WTC11 (cell line): ENCODE results near the gene WRAP73. TPM values are rescaled to one million over a fixed set of nuclear protein-coding genes. Genes with fewer than 3 reads are reported as not detected.

Experiments
- ATAC-seq: fragments of 200-7000 bp; cut with Tn5 transposase; 2 replicates; pipeline ENCODE4 v1.10.0; 2021; ENCODE audit warnings: mild to moderate bottlenecking, moderate library complexity
- CTCF ChIA-PET: fragments of 300-600 bp; sonication (Branson Sonifier 250); formaldehyde crosslinking; loops from one replicate; lab custom pipeline; 2021; ENCODE audit warnings: antibody characterized with exemption; lab: Charles Lee
- POLR2A ChIA-PET: fragments of 350-600 bp; sonication (Branson Sonifier 250); formaldehyde crosslinking; loops from one replicate; lab custom pipeline; 2021; ENCODE audit warnings: antibody characterized with exemption; lab: Charles Lee
- DNase-seq: peaks from one replicate; pipeline ENCODE4 v3.0.0; 2021; ENCODE audit warnings: low spot score
- H3K27ac Mint-ChIP-seq: 2 replicates; pipeline ENCODE4 v1.8.0; 2021; ENCODE audit warnings: mixed read lengths
- H3K27me3 Mint-ChIP-seq: 2 replicates; pipeline ENCODE4 v1.8.0; 2021; ENCODE audit warnings: low read depth, mild to moderate bottlenecking, moderate library complexity, mixed read lengths
- H3K36me3 Mint-ChIP-seq: 2 replicates; pipeline ENCODE4 v1.8.0; 2021; ENCODE audit warnings: mixed read lengths
- H3K4me1 Mint-ChIP-seq: 2 replicates; pipeline ENCODE4 v1.8.0; 2022; ENCODE audit warnings: mixed read lengths
- H3K4me3 Mint-ChIP-seq: 2 replicates; pipeline ENCODE4 v1.8.0; 2021; ENCODE audit warnings: mild to moderate bottlenecking, moderate library complexity, mixed read lengths
- H3K9me3 Mint-ChIP-seq: 2 replicates; pipeline ENCODE4 v1.8.0; 2021; ENCODE audit warnings: mixed read lengths
- EMX1 ChIP-seq: fragments of 250-450 bp; sonication (Bioruptor Pico); IDR thresholded peaks from 2 replicates; pipeline ENCODE4 v1.8.0; 2021; ENCODE audit warnings: mild to moderate bottlenecking
- FOXJ3 ChIP-seq: sonication (generic); formaldehyde crosslinking; IDR thresholded peaks from 2 replicates; pipeline ENCODE4 v1.9.0; 2021; ENCODE audit warnings: missing genetic modification reagents, mild to moderate bottlenecking, borderline replicate concordance
- GTF2I ChIP-seq: fragments of 250-450 bp; sonication (Bioruptor Pico); conservative IDR thresholded peaks from 2 replicates; pipeline ENCODE4 v1.4.0; 2021; ENCODE audit warnings: mild to moderate bottlenecking
- IRF2 ChIP-seq: sonication (generic); formaldehyde crosslinking; IDR thresholded peaks from 2 replicates; pipeline ENCODE4 v1.8.0; 2022; ENCODE audit warnings: low read depth, missing genetic modification reagents, borderline replicate concordance
- NFE2L1 ChIP-seq: sonication (generic); formaldehyde crosslinking; IDR thresholded peaks from 2 replicates; pipeline ENCODE4 v1.8.1; 2023; ENCODE audit warnings: missing genetic modification reagents
- RELA ChIP-seq: sonication (generic); formaldehyde crosslinking; IDR thresholded peaks from 2 replicates; pipeline ENCODE4 v1.8.1; 2022; ENCODE audit warnings: missing genetic modification reagents, mild to moderate bottlenecking, borderline replicate concordance
- RORB ChIP-seq: fragments of 250-450 bp; sonication (Bioruptor Pico); IDR thresholded peaks from 2 replicates; pipeline ENCODE4 v1.9.0; 2021; ENCODE audit warnings: mild to moderate bottlenecking
- SMAD4 ChIP-seq: sonication (generic); formaldehyde crosslinking; IDR thresholded peaks from 2 replicates; pipeline ENCODE4 v1.8.0; 2022; ENCODE audit warnings: mild to moderate bottlenecking, missing genetic modification reagents
- SOX15 ChIP-seq: fragments of 250-450 bp; sonication (Bioruptor Pico); IDR thresholded peaks from 2 replicates; pipeline ENCODE4 v1.9.0; 2021; ENCODE audit warnings: mild to moderate bottlenecking
- TCF7 ChIP-seq: sonication (generic); formaldehyde crosslinking; IDR thresholded peaks from 2 replicates; pipeline ENCODE4 v1.8.0; 2022; ENCODE audit warnings: mild to moderate bottlenecking, low read depth, missing genetic modification reagents, moderate library complexity
- TEAD1 ChIP-seq: sonication (generic); formaldehyde crosslinking; IDR thresholded peaks from 2 replicates; pipeline ENCODE4 v1.8.0; 2022; ENCODE audit warnings: mild to moderate bottlenecking, missing genetic modification reagents
- TP53 ChIP-seq: sonication (generic); formaldehyde crosslinking; IDR thresholded peaks from 2 replicates; pipeline ENCODE4 v1.8.1; 2023; ENCODE audit warnings: mild to moderate bottlenecking, missing genetic modification reagents
- USF1 ChIP-seq: sonication (generic); formaldehyde crosslinking; IDR thresholded peaks from 2 replicates; pipeline ENCODE4 v1.8.0; 2022; ENCODE audit warnings: mild to moderate bottlenecking, missing genetic modification reagents
- ZNF121 ChIP-seq: sonication (generic); formaldehyde crosslinking; IDR thresholded peaks from 2 replicates; pipeline ENCODE4 v1.8.0; 2023; ENCODE audit warnings: missing genetic modification reagents
- ZNF416 ChIP-seq: fragments of 250-450 bp; sonication (Bioruptor Pico); IDR thresholded peaks from 2 replicates; pipeline ENCODE4 v1.9.0; 2021; ENCODE audit warnings: mild to moderate bottlenecking, inconsistent platforms
- ZNF425 ChIP-seq: fragments of 250-450 bp; sonication (Bioruptor Pico); conservative IDR thresholded peaks from 2 replicates; pipeline ENCODE4 v1.9.0; 2021; ENCODE audit warnings: mild to moderate bottlenecking
- total RNA-seq: library from RNA; stranded (reverse); gene quantifications from 3 replicates; pipeline ENCODE4 v1.2.3, GENCODE V29; 2021
- TF ChIP-seq, protein P1 (sequence below): sonication (generic); formaldehyde crosslinking; IDR thresholded peaks from 2 replicates; pipeline ENCODE4 v1.8.1; 2022; ENCODE audit warnings: missing genetic modification reagents, borderline replicate concordance
- TF ChIP-seq, protein P2 (sequence below): fragments of 250-450 bp; sonication (Bioruptor Pico); IDR thresholded peaks from 2 replicates; pipeline ENCODE4 v2.1.2; 2022; ENCODE audit warnings: mild to moderate bottlenecking, moderate library complexity
- TF ChIP-seq, protein P3 (sequence below): sonication (generic); formaldehyde crosslinking; IDR thresholded peaks from 2 replicates; pipeline ENCODE4 v1.8.0; 2022; ENCODE audit warnings: mild to moderate bottlenecking, missing genetic modification reagents
- TF ChIP-seq, protein P4 (sequence below): sonication (generic); formaldehyde crosslinking; IDR thresholded peaks from 2 replicates; pipeline ENCODE4 v1.8.0; 2023; ENCODE audit warnings: missing genetic modification reagents
- TF ChIP-seq, protein P5 (sequence below): fragments of 250-450 bp; sonication (Bioruptor Pico); IDR thresholded peaks from 2 replicates; pipeline ENCODE4 v1.9.0; 2021; ENCODE audit warnings: mild to moderate bottlenecking
- TF ChIP-seq, protein P6 (sequence below): sonication (generic); formaldehyde crosslinking; IDR thresholded peaks from 2 replicates; pipeline ENCODE4 v1.8.0; 2022; ENCODE audit warnings: missing genetic modification reagents

The WRAP73 gene
- total RNA-seq, 1 experiment from 2014 or later: 39.2 TPM

GRCh38 chr1:3664700-3665375 is 14.9 kb upstream of the WRAP73 start (continued):
- TF ChIP-seq, protein P1, sequence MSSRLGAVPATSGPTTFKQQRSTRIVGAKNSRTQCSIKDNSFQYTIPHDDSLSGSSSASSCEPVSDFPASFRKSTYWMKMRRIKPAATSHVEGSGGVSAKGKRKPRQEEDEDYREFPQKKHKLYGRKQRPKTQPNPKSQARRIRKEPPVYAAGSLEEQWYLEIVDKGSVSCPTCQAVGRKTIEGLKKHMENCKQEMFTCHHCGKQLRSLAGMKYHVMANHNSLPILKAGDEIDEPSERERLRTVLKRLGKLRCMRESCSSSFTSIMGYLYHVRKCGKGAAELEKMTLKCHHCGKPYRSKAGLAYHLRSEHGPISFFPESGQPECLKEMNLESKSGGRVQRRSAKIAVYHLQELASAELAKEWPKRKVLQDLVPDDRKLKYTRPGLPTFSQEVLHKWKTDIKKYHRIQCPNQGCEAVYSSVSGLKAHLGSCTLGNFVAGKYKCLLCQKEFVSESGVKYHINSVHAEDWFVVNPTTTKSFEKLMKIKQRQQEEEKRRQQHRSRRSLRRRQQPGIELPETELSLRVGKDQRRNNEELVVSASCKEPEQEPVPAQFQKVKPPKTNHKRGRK (CRISPR knock-in tag): no peak
- TF ChIP-seq TEAD1 (CRISPR knock-in tag) (no peak), ZNF425 (no peak), IRF2 (no peak), SOX15 (no peak), USF1 (no peak), GTF2I (no peak), EMX1 (CRISPR knock-in tag) (no peak), SMAD4 (CRISPR knock-in tag) (no peak)
- TF ChIP-seq, protein P2, sequence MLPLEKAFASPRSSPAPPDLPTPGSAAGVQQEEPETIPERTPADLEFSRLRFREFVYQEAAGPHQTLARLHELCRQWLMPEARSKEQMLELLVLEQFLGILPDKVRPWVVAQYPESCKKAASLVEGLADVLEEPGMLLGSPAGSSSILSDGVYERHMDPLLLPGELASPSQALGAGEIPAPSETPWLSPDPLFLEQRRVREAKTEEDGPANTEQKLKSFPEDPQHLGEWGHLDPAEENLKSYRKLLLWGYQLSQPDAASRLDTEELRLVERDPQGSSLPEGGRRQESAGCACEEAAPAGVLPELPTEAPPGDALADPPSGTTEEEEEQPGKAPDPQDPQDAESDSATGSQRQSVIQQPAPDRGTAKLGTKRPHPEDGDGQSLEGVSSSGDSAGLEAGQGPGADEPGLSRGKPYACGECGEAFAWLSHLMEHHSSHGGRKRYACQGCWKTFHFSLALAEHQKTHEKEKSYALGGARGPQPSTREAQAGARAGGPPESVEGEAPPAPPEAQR (CRISPR knock-in tag): no peak
- TF ChIP-seq, protein P3, sequence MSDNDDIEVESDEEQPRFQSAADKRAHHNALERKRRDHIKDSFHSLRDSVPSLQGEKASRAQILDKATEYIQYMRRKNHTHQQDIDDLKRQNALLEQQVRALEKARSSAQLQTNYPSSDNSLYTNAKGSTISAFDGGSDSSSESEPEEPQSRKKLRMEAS (CRISPR knock-in tag): no peak
- TF ChIP-seq, protein P4, sequence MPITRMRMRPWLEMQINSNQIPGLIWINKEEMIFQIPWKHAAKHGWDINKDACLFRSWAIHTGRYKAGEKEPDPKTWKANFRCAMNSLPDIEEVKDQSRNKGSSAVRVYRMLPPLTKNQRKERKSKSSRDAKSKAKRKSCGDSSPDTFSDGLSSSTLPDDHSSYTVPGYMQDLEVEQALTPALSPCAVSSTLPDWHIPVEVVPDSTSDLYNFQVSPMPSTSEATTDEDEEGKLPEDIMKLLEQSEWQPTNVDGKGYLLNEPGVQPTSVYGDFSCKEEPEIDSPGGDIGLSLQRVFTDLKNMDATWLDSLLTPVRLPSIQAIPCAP (CRISPR knock-in tag): no peak

DNA sequence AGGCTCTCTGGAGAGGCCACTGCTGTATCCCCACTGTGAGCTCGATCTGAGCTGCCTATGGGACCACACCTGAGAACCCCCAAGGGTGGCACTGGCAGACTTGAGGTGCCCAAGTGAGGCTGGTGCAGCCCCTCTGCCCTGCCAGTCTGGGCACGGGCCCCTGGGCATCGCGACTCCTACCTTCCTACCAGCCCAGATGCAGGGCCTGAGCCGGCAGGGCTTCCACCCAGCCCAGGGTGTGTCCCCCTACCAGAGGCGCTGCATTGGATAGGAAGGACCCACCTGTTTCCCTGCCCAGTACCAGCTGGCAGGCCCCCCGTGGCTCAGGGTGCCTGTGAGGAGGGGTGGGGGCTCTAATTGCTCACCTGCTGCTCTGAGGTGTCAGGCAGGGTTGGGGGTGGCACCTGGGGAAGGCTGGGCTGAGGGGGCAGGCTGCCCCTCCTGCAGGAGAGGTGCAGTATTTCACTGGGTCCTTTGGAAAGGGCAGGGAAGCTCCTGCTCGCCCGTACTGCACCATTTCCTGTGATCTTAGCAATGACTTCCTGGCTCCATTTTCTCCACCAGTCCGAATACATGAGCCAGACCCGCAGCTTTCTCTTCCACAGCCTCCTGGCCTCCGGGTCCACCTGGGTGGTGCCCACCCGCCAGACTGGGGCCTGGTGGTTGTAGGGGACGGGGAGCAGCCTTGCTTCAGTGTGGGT is 14.2 kb upstream of the WRAP73 start:
- DNase-seq: peak; percentile 13
- no peaks in the 10 kb centered on the region for H3K36me3 Mint-ChIP-seq
- TF ChIP-seq RELA (CRISPR knock-in tag) (no peak), NFE2L1 (CRISPR knock-in tag) (no peak), ZNF416 (CRISPR knock-in tag) (no peak), ZNF121 (CRISPR knock-in tag) (no peak), TCF7 (CRISPR knock-in tag) (no peak), RORB (CRISPR knock-in tag) (no peak), TP53 (CRISPR knock-in tag) (no peak), FOXJ3 (no peak)
- TF ChIP-seq, protein P5, sequence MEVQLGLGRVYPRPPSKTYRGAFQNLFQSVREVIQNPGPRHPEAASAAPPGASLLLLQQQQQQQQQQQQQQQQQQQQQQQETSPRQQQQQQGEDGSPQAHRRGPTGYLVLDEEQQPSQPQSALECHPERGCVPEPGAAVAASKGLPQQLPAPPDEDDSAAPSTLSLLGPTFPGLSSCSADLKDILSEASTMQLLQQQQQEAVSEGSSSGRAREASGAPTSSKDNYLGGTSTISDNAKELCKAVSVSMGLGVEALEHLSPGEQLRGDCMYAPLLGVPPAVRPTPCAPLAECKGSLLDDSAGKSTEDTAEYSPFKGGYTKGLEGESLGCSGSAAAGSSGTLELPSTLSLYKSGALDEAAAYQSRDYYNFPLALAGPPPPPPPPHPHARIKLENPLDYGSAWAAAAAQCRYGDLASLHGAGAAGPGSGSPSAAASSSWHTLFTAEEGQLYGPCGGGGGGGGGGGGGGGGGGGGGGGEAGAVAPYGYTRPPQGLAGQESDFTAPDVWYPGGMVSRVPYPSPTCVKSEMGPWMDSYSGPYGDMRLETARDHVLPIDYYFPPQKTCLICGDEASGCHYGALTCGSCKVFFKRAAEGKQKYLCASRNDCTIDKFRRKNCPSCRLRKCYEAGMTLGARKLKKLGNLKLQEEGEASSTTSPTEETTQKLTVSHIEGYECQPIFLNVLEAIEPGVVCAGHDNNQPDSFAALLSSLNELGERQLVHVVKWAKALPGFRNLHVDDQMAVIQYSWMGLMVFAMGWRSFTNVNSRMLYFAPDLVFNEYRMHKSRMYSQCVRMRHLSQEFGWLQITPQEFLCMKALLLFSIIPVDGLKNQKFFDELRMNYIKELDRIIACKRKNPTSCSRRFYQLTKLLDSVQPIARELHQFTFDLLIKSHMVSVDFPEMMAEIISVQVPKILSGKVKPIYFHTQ: no peak
- TF ChIP-seq, protein P6, sequence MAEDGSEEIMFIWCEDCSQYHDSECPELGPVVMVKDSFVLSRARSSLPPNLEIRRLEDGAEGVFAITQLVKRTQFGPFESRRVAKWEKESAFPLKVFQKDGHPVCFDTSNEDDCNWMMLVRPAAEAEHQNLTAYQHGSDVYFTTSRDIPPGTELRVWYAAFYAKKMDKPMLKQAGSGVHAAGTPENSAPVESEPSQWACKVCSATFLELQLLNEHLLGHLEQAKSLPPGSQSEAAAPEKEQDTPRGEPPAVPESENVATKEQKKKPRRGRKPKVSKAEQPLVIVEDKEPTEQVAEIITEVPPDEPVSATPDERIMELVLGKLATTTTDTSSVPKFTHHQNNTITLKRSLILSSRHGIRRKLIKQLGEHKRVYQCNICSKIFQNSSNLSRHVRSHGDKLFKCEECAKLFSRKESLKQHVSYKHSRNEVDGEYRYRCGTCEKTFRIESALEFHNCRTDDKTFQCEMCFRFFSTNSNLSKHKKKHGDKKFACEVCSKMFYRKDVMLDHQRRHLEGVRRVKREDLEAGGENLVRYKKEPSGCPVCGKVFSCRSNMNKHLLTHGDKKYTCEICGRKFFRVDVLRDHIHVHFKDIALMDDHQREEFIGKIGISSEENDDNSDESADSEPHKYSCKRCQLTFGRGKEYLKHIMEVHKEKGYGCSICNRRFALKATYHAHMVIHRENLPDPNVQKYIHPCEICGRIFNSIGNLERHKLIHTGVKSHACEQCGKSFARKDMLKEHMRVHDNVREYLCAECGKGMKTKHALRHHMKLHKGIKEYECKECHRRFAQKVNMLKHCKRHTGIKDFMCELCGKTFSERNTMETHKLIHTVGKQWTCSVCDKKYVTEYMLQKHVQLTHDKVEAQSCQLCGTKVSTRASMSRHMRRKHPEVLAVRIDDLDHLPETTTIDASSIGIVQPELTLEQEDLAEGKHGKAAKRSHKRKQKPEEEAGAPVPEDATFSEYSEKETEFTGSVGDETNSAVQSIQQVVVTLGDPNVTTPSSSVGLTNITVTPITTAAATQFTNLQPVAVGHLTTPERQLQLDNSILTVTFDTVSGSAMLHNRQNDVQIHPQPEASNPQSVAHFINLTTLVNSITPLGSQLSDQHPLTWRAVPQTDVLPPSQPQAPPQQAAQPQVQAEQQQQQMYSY: no peak
- ATAC-seq: peak; percentile 63
- no peaks in the 10 kb centered on the region for H3K9me3 Mint-ChIP-seq
- H3K4me3 Mint-ChIP-seq: no peak overlapping the region
- H3K27ac Mint-ChIP-seq: no peak overlapping the region
- peaks cover 7% of the 10 kb centered on the region for H3K4me1 Mint-ChIP-seq
- CTCF ChIA-PET: interaction anchor here (0.9 to 1.6 kb wide), 8 partner anchors 11 to 211 kb away, joined by 3 to 6 read pairs (median 4); no protein-coding TSS in a partner anchor
- H3K27me3 Mint-ChIP-seq: peaks cover 13% of the 10 kb centered on the region
- POLR2A ChIA-PET: no interaction called here
